ENCODE results near the gene PLA2G15. TPM values are rescaled to one million over a fixed set of nuclear protein-coding genes. Genes with fewer than 3 reads are reported as not detected.
"Not testable (repeated sequence)": the region's sequence is repeated elsewhere in the genome, so short reads cannot be mapped to it uniquely, and the experiment has no call there.

The PLA2G15 gene
- total RNA-seq, 1 donor from 2014 or later: 35.5 TPM

GRCh38 chr16:68286153-68287074 lies 41.2 kb downstream of the PLA2G15 start:
- Histone ChIP-seq H3K9me3 (replicated peaks) (no peaks in the 10 kb centered on the region), H3K36me3 (peaks cover 20% of the 10 kb centered on the region), H3K4me3 (no peak overlapping the region), H3K27me3 (ENCODE audit: low read depth) (no peaks in the 10 kb centered on the region), H3K4me1 (peaks cover 100% of the 10 kb centered on the region), H3K27ac (replicated peaks) (peak overlapping the region; percentile 87)
- no peak for DNase-seq
- TF ChIP-seq CTCF (IDR thresholded peaks at IDR 0.05; ENCODE audit: borderline replicate concordance): no peak
- intact Hi-C loops (cut with micrococcal nuclease): no loop called here

GRCh38 chr16:68287276-68288251 lies 42.4 kb downstream of the PLA2G15 start:
- TF ChIP-seq CTCF (IDR thresholded peaks at IDR 0.05; ENCODE audit: borderline replicate concordance): peak; percentile 43
- H3K36me3 ChIP-seq: peaks cover 24% of the 10 kb centered on the region
- H3K27me3 ChIP-seq (ENCODE audit: low read depth): no peaks in the 10 kb centered on the region
- no peak overlapping the region for H3K4me3 ChIP-seq
- DNase-seq: peak; percentile 80
- intact Hi-C loops (cut with micrococcal nuclease): no loop called here
- peaks cover 93% of the 10 kb centered on the region for H3K4me1 ChIP-seq
- no peaks in the 10 kb centered on the region for H3K9me3 ChIP-seq (replicated peaks)
- peak overlapping the region; percentile 87 for H3K27ac ChIP-seq (replicated peaks)

DNA sequence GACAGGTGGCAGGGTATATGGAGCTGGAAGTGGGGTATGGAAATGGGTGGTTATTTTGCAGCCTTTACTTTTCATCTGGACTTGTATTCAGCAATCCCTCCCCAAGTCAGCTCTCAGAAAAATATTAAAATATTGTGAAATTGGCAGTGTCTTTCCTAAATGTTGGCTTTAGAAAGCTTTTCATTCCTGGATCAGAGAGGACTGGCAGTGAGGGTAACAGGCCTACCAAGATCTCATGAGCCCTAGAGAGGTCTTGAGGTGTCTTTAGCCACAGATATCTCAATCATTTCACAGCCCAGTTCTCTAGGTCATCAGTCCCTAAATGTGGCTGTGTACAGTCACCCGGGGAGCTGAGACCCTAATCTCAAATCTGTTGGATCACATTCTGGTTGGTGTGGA lies 43.1 kb downstream of the PLA2G15 start:
- Histone ChIP-seq H3K36me3 (peaks cover 31% of the 10 kb centered on the region), H3K27ac (replicated peaks) (peak overlapping the region; percentile 87), H3K27me3 (ENCODE audit: low read depth) (no peaks in the 10 kb centered on the region), H3K9me3 (replicated peaks) (no peaks in the 10 kb centered on the region), H3K4me3 (no peak overlapping the region), H3K4me1 (peaks cover 86% of the 10 kb centered on the region)
- TF ChIP-seq CTCF (IDR thresholded peaks at IDR 0.05; ENCODE audit: borderline replicate concordance): no peak
- intact Hi-C loops (cut with micrococcal nuclease): no loop called here
- no peak for DNase-seq

- DNase-seq; H3K9me3 ChIP-seq (replicated peaks); H3K27me3 ChIP-seq (ENCODE audit: low read depth); H3K4me3 ChIP-seq; intact Hi-C loops (cut with micrococcal nuclease): not testable (repeated sequence)
- H3K27ac ChIP-seq (replicated peaks): peak overlapping the region; percentile 87
- peaks cover 81% of the 10 kb centered on the region for H3K4me1 ChIP-seq
- H3K36me3 ChIP-seq: peaks cover 36% of the 10 kb centered on the region
These were observed 43.6 kb downstream of the PLA2G15 start for GRCh38 chr16:68288796-68289195.

- Histone ChIP-seq H3K4me1 (peaks cover 77% of the 10 kb centered on the region), H3K9me3 (replicated peaks) (no peaks in the 10 kb centered on the region), H3K27me3 (ENCODE audit: low read depth) (no peaks in the 10 kb centered on the region), H3K4me3 (peak overlapping the region; percentile 8), H3K27ac (replicated peaks) (peak overlapping the region; percentile 87), H3K36me3 (peaks cover 39% of the 10 kb centered on the region)
- intact Hi-C loops (cut with micrococcal nuclease): no loop called here
- no peak for TF ChIP-seq CTCF (IDR thresholded peaks at IDR 0.05; ENCODE audit: borderline replicate concordance)
- DNase-seq: no peak
These were observed 44.0 kb downstream of the PLA2G15 start for GRCh38 chr16:68289202-68289601.
